Colonic mucosa (tissue), 4 donors: ENCODE results near the gene NUDCD3. TPM values are rescaled to one million over a fixed set of nuclear protein-coding genes. Genes with fewer than 3 reads are reported as not detected.

Experiments used
- DNase-seq: peaks from one replicate; pipeline ENCODE4 v3.0.0-alpha.2; 2020
- H3K27ac ChIP-seq: fragments of 200-600 bp; one replicate; pipeline ENCODE4 v1.8.0; 2021
- H3K27me3 ChIP-seq: fragments of 200-600 bp; one replicate; pipeline ENCODE4 v1.8.0; 2021
- H3K36me3 ChIP-seq: fragments of 200-600 bp; one replicate; pipeline ENCODE4 v1.8.0; 2021
- H3K4me1 ChIP-seq: fragments of 200-600 bp; one replicate; pipeline ENCODE4 v1.8.0; 2021; ENCODE audit warnings: mild to moderate bottlenecking
- H3K4me3 ChIP-seq: fragments of 200-600 bp; one replicate; pipeline ENCODE4 v1.8.0; 2021
- H3K9ac ChIP-seq, 2 donors: one replicate each; pipeline ENCODE4 v1.7.0; 2013; ENCODE audit warnings: control low read depth in 2 of 2, low read depth in 2 of 2, low read length in 2 of 2
- H3K9me3 ChIP-seq: fragments of 200-600 bp; one replicate; pipeline ENCODE4 v1.8.0; 2021
- CTCF ChIP-seq: fragments of 200-600 bp; IDR thresholded peaks from one replicate; pipeline ENCODE4 v1.8.0; 2022; ENCODE audit warnings: antibody characterized with exemption, mild to moderate bottlenecking
- intact Hi-C: fragments of 100-400 bp; cut with DNase I; formaldehyde crosslinking; loops from one replicate; pipeline ENCODE4 v1.14.1; 2022
- total RNA-seq, 2 donors: library from RNA; stranded (reverse); fragmentation: NEBNext Ultra II Directional in 1 of 2; extraction: Animal tissue kit (Norgen Biotek cat#: 25700) in 1 of 2; gene quantifications; one replicate each; pipeline ENCODE4 v1.2.1, GENCODE V29; 2021
- donor health status: healthy.
- donor health status: DM: no; HTN: no; CAD: no.
- donor health status: DM: no; HTN: no; CAD: no.

NUDCD3 gene
- total RNA-seq, 2 donors from 2014 or later = 77.7 to 105 TPM

GRCh38 chr7:44333911-44334733 lies 156.3 kb downstream of the NUDCD3 start:
- no peaks in the 10 kb centered on the region for H3K4me1 ChIP-seq
- H3K27me3 ChIP-seq = no peaks in the 10 kb centered on the region
- H3K4me3 ChIP-seq = no peak overlapping the region
- no peak for TF ChIP-seq CTCF
- H3K27ac ChIP-seq = no peak overlapping the region
- H3K9ac ChIP-seq = no peak overlapping the region
- no peaks in the 10 kb centered on the region for H3K9me3 ChIP-seq
- no peak for DNase-seq
- intact Hi-C loops = no loop called here
- H3K36me3 ChIP-seq = no peaks in the 10 kb centered on the region

GRCh38 chr7:44331682-44332081 lies 158.8 kb downstream of the NUDCD3 start:
- no peaks in the 10 kb centered on the region for H3K4me1 ChIP-seq
- no peak for DNase-seq
- no peaks in the 10 kb centered on the region for H3K9me3 ChIP-seq
- intact Hi-C loops = no loop called here
- H3K4me3 ChIP-seq = no peak overlapping the region
- H3K27ac ChIP-seq = no peak overlapping the region
- H3K27me3 ChIP-seq = no peaks in the 10 kb centered on the region
- no peak overlapping the region for H3K9ac ChIP-seq
- H3K36me3 ChIP-seq = no peaks in the 10 kb centered on the region
- TF ChIP-seq CTCF = no peak

- no peak for TF ChIP-seq CTCF
- DNase-seq = no peak
- H3K4me1 ChIP-seq = no peaks in the 10 kb centered on the region
- peaks cover 10% of the 10 kb centered on the region for H3K27me3 ChIP-seq
- intact Hi-C loops = no loop called here
- H3K36me3 ChIP-seq = no peaks in the 10 kb centered on the region
- no peak overlapping the region for H3K4me3 ChIP-seq
- no peak overlapping the region for H3K27ac ChIP-seq
- H3K9me3 ChIP-seq = no peaks in the 10 kb centered on the region
- no peak overlapping the region for H3K9ac ChIP-seq
These were observed 160.1 kb downstream of the NUDCD3 start for GRCh38 chr7:44330331-44330730.

GRCh38 chr7:44329888-44330287 lies 160.6 kb downstream of the NUDCD3 start:
- Histone ChIP-seq H3K4me1 (no peaks in the 10 kb centered on the region), H3K9ac (no peak overlapping the region), H3K36me3 (no peaks in the 10 kb centered on the region), H3K4me3 (no peak overlapping the region), H3K27ac (no peak overlapping the region), H3K9me3 (no peaks in the 10 kb centered on the region), H3K27me3 (peaks cover 10% of the 10 kb centered on the region)
- no peak for DNase-seq
- no peak for TF ChIP-seq CTCF
- intact Hi-C loops = no loop called here

Other genes starting within 250 kb of the NUDCD3 start
- gene CAMK2B, start 165.1 kb downstream of the NUDCD3 start, total RNA-seq = under 1 TPM; 0.42 to 0.80 TPM
- gene NPC1L1, start 50.7 kb upstream of the NUDCD3 start, total RNA-seq = under 1 TPM; 0.10 to 0.11 TPM
- 10 to 100 TPM; 41.1 to 90.6 TPM for gene DDX56, start 83.2 kb upstream of the NUDCD3 start, total RNA-seq
- 10 to 100 TPM; 81.7 to 96.9 TPM for gene TMED4, start 91.6 kb upstream of the NUDCD3 start, total RNA-seq
- 100 to 1,000 TPM; 142 to 164 TPM for gene OGDH, start 116.0 kb upstream of the NUDCD3 start, total RNA-seq